ENCODE results near the gene PTPN14.

The PTPN14 gene

DNA sequence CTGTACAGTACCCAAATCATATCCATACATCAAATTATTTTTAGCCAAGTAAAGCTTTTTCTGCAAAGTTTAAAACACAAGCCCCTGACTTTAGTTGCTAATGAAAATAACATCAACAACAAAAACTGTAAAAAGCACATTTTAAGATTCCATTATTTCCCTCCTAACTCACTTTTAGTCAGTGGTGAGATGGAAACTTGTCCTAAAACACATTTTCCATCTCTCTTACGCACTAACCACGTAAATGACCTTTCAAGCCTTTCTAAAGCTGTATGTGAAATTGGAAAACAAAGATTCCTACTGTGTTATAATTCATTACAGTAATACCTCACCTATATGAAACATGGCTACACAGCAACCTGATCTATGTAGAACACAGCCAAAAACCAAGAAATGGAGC, 77.5 kb downstream of the PTPN14 start:
- no peak for DNase-seq

- DNase-seq: peak; percentile 67
These were observed 78.0 kb downstream of the PTPN14 start for GRCh38 chr1:214473387-214473786.

GRCh38 chr1:214472364-214472763, 79.0 kb downstream of the PTPN14 start:
- peak; percentile 41 for DNase-seq

- no peak for DNase-seq
These were observed 79.9 kb downstream of the PTPN14 start for GRCh38 chr1:214471458-214471857.

DNA sequence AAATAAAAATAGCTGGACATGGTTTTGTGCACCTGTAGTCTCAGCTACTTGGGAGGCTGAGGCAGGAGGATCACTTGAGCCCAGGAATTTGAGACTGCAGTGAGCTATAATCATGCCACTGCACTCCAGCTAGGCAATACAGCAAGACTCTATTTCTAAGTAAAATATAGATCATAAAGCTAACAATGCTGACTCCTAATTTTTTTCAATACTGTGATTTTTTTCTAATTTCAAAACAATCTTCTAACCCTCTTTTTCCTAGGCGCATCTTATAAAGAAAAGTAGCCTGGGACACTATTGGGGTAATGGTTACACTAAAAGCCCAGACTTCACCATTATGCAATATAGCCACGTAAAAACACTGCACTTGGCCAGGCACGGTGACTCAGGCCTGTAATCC, 81.3 kb downstream of the PTPN14 start:
- no peak for DNase-seq

DNA sequence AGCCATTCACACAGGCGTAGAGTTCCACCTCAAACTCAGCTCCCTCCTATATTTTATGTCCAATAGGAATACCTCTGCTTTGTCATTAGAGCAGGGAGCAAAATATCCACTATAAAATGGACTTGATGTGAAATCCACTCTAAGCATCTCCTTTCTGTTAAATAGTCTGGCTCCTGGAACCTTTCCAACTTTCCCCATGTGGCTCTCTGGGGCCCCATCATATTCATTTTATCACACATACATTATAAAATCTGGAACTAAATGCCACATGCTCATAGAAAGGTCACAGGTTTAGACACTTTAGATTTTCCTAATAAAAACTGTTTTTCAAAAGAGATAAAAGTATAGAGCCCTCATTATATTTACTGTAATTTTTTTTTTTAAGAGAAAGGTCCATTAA, 82.1 kb downstream of the PTPN14 start:
- peak; percentile 23 for DNase-seq

DNA sequence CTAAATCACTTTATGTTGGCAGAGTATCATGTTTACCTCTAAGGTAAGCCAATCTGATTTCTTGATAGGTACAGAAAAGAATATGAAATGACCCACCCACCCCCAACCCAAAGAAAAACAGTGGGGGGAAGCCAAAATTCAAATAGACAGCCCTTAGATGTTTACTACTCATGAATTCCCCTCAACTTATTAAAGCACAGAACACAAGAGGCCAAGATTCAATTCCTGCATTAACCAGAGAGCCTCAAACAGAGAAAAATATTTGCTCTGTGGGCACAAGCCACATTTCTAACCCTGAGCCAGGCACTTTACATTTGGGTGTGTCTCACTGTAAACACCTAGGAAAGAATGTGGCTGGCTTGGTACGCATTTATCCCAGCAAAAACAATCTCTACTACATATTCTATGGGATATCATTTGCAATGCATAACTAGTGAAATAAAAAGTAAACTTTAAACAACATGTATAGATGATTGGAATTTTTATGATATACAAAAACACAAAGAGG, 84.3 kb downstream of the PTPN14 start:
- no peak for DNase-seq

DNA sequence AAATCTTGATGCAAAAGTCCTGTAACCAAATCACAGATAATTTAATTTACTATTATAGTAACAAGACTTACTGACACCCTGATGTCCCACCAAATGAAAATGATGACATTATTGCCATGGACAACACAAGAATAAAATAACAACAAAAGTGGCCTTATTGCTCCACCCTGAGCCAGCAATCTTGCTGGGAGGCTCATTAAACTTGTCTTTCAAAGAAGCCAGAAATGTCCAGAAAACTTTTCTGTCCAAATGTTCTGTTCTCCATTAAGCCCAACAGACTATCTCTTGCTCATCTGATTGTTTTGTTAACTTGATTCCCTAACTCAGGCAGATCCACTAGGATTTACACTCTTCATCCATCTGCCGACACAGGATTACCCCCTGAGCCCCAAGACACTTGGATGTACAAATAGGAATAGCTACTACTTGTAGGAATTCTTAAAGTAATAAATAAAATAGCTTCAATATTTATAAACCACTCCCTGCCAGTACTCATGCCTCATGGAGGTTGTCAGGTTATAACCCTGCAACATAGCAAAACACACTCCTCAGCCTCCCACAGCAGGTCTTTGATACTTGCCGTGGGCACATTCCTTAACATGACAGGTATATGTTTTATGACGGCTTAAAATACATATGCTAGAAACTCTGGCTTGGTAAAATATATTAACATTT, 84.9 kb downstream of the PTPN14 start:
- no peak for DNase-seq

DNA sequence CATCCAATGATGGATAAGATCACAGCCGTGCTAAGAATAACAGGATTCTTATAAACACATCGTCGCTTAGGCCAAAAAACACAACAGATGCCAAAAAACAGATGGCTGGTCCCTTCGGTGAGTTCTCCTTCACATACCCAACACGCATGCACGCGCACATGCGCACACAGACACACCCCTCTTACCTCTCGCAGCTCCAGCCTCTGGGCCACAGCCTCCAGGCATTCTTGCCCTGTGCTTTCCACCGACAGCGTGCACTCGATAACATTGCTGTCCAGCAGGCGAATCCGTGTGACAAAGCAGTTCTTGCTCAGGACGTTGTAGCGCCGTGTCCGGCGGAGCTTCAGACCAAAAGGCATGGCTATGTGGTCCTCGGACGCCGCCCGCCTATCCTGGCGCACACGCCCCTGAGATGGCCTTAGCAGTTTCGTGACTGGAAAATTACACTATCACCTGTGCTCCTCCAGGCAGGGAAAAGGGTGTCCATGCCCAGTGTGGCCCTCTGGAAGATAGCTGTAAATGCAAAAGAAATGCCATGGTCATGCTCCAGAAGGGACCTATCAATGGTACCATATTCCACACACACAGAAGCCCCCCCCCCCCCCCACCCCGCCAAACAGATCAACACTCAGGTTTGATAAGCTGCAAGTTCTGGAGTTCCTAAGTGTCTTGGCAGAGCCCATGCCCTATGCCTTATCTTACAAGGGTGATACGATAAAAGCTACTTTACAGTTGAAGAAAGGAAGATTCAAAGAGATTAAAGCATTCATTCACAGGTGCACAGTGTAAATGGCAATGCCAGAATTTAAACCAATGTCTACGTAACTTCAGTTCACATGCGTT, 86.7 kb downstream of the PTPN14 start:
- no peak for DNase-seq

DNA sequence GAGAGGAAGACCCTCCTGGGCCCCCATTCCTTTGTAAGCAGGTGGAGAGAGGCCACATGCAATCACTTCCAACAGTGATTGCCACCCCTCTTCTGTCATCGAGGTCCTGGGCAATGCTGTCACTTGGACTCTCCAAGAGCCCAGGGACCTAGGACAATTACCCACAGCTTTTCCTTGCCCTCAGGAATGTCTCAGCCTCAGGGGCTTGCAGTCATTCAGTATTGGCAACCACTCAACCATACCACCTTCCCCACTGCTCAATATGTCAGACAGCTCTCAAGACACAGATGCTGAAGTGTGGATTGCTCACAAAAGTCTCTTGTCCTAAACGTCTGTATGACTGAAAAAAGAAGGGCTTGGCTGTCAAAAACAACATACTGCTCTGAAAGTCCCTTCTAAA, 87.8 kb downstream of the PTPN14 start:
- peak; percentile 28 for DNase-seq

GRCh38 chr1:214462882-214463281, 88.5 kb downstream of the PTPN14 start:
- no peak for DNase-seq

DNA sequence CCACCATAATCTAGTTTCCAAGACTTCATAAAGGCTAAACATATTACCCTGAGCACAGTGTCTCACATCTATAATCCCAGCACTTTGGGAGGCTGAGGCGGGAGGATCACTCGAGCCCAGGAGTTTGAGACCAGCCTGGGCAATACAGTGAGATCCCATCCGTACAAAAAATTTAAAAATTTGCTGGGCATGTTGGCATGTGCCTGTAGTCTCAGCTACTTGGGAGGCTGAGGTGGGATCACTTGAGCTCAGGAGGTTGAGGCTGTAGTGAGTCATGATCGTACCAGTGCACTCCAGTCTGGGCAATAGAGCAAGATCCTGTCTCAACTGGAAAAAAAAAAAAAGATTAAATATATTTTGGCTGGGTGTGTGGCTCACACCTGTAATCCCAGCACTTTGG, 90.1 kb downstream of the PTPN14 start:
- no peak for DNase-seq

- no peak for DNase-seq
These were observed 91.0 kb downstream of the PTPN14 start for GRCh38 chr1:214460304-214460916.

GRCh38 chr1:214459895-214460294, 91.5 kb downstream of the PTPN14 start:
- no peak for DNase-seq

- no peak for DNase-seq
These were observed 92.9 kb downstream of the PTPN14 start for GRCh38 chr1:214458541-214458940.

GRCh38 chr1:214455971-214456867, 95.2 kb downstream of the PTPN14 start:
- no peak for DNase-seq

- no peak for DNase-seq
These were observed 95.9 kb downstream of the PTPN14 start for GRCh38 chr1:214455479-214455878.

GRCh38 chr1:214454569-214455396, 96.6 kb downstream of the PTPN14 start:
- DNase-seq: peak; percentile 87

DNA sequence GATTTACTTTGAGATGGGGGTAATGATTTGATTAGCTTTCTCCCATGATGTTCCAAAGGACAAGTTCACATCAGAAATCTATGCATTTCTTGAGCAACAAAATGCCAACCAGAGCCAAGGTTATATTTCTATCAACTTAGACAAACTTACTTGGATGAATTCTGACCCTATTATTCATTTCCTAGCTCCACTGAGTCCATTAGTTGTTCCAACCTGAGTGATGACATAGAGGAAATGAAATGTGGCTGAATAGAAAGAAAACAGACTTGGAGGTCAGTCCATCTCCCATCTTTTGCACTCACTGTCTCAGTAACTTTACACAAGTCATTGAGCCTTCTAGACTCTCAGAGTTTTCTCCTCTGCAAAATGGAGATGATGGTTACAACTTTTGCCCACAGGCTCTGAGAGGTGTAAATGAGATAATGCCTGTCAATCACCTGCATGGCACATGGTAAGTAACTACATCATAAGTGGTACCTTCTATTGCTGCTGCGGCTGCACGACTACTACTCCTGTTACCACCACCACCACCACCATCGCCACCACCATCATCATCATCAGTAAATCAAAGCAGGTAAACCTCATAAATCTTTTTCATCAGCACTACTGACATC, 98.2 kb downstream of the PTPN14 start:
- peak; percentile 81 for DNase-seq

DNA sequence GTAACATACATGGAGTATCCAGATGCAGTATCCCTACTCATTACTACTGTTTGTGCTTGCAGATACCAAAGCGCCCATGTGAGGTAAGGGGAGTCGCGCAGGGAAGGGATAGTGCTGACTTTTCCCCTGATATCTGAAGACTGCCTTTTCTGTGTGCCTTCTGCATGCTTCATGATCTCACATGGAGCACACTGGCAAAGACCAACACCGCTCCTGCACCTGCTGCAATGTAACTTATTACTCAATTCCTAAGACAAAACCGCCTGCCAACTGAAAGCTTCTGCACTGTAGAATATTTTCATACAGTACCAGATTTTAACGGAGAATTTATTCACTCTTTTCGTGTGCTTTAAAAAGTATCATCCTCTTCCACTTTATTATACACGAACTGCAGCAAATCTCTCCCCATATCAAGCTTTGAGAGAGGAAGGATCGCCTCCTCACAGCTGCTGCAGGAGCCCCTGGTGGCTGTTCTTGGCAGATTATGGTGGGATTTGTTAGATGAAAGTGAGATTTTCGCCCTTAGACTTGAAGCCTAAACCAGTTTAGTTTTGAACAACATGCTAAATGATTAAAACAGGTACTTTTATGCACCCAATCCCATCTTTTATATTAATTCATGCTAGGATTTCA, 99.1 kb downstream of the PTPN14 start:
- no peak for DNase-seq

- DNase-seq: no peak
These were observed 99.8 kb downstream of the PTPN14 start for GRCh38 chr1:214451596-214451995.
